Mucosa of descending colon (tissue), 3 donors: ENCODE results near the gene PYM1. TPM values are rescaled to one million over a fixed set of nuclear protein-coding genes. Genes with fewer than 3 reads are reported as not detected.

Source experiments
- ATAC-seq: fragments of 200-7000 bp; cut with Tn5 transposase; one replicate; pipeline ENCODE4 v1.9.1; 2020; ENCODE audit warnings: mild to moderate bottlenecking, moderate library complexity
- DNase-seq, 3 donors: peaks; one replicate each; pipeline ENCODE4 v3.0.0-alpha.2; 2020
- H3K36me3 ChIP-seq: fragments of 200-600 bp; one replicate; pipeline ENCODE4 v1.8.0; 2021; ENCODE audit warnings: low read depth, mild to moderate bottlenecking
- H3K4me1 ChIP-seq: fragments of 200-600 bp; one replicate; pipeline ENCODE4 v1.8.0; 2021; ENCODE audit warnings: low read depth, mild to moderate bottlenecking
- H3K4me3 ChIP-seq: fragments of 200-600 bp; one replicate; pipeline ENCODE4 v1.8.0; 2021; ENCODE audit warnings: mild to moderate bottlenecking
- H3K9me3 ChIP-seq: fragments of 200-600 bp; one replicate; pipeline ENCODE4 v1.8.0; 2021; ENCODE audit warnings: mild to moderate bottlenecking
- CTCF ChIP-seq: fragments of 200-600 bp; IDR thresholded peaks from one replicate; pipeline ENCODE4 v1.8.0; 2022; ENCODE audit warnings: antibody characterized with exemption, mild to moderate bottlenecking
- intact Hi-C, 2 donors: fragments of 100-400 bp; cut with DNase I in 1 of 2; cut with micrococcal nuclease in 1 of 2; formaldehyde crosslinking; loops; one replicate each; pipeline versions ENCODE4 v1.11.0 to v1.11.1; 2022; cut with DNase I, micrococcal nuclease
- total RNA-seq, 3 donors: library from RNA; stranded (reverse); fragmentation: NEBNext Ultra II Directional in 2 of 3; extraction: Animal tissue kit (Norgen Biotek cat#: 25700) in 2 of 3; gene quantifications; one replicate each; pipeline versions ENCODE4 v1.2.1 to v1.2.4, GENCODE V29; 2021 to 2023
- donor health status: DM: no; HTN: no; CAD: no; lungs with moderate emphysema.
- donor health status: DM: no; HTN: no; CAD: no.
- donor health status: DM: no; HTN: yes; CAD: no.

Gene PYM1
- total RNA-seq, 3 donors from 2014 or later = 29.7 to 48.8 (median 45.7) TPM

DNA sequence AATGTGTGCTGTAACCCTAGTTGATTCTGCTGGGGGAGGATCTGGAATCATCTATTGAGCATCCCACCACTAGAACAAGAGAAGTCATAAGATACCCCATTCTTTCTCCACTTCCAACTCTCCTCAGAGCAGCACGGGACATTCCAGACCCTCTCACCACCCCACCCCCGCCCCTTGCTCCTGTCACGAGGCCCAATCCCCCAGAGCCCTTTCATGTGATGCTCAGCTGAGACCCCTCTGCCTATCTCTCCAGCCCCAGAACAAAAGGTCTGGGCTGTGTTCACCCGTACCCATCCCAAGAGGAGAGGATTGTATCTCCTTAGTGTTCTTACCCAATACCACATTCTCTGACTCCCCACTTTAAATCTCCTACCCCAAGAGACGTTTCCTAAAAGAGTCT lies 37.5 kb upstream of the PYM1 start:
- ATAC-seq (no peak), DNase-seq (no peak)
- Histone ChIP-seq H3K4me3 (no peak overlapping the region), H3K36me3 (no peaks in the 10 kb centered on the region), H3K4me1 (peaks cover 5% of the 10 kb centered on the region), H3K9me3 (no peaks in the 10 kb centered on the region)
- intact Hi-C loops = no loop called here
- TF ChIP-seq CTCF = no peak

DNA sequence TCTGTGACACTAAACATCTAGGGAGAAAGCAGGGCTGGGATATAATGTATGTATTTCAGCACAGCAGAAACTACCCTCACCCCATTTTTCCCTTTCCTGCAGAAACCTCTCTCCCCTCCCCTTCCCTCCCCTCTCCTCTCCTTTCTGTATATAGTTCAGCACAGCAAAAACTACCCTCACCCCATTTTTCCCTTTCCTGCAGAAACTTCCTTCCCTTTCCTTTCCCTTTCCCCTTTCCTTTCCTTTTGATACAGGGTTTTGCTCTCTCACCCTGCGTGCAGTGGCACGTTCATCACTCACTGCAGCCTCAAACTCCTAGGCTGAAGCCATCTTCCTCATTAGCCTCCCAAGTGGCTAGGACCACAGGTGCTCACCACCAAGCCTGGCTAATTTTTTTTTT lies 36.1 kb upstream of the PYM1 start:
- Histone ChIP-seq H3K9me3 (no peaks in the 10 kb centered on the region), H3K4me3 (no peak overlapping the region), H3K36me3 (no peaks in the 10 kb centered on the region), H3K4me1 (peaks cover 5% of the 10 kb centered on the region)
- no peak for TF ChIP-seq CTCF
- DNase-seq = no peak
- ATAC-seq = no peak
- intact Hi-C loops = no loop called here

DNA sequence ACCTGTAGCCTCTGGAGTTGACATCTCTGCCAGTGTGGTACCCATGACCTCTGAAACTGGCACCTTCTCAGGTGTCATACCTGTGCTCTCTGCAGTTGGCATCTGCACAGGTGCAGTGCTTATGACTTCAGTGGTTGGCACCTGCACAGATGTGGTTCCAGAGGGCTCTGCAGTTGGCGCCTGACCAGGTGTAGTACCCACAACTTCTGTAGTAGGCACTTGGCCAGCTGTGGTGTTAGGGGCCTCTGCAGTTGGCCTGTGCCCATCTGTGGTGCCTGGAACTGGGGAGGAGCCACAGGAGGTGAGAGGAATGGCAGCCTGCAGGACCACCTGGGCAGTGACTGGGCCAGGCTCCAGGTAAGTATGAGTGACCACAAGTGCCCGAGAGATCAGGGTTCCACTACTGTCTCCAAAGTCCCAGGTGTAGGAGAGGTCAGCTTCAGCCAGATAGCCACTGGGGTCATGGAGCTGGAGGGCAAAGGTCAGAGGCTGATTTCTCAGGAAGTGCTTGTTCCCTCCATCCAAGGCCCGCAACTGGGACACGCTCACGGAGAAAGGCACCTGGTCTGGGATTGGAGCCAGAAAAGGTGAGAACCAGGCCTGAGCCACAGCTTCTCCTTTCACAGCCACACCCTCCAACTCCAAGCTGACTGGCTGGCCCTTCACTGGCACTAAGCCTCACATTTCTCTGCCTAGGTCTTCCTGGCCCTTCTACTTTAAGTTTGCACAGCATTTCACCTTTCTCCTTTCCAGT lies 29.6 kb upstream of the PYM1 start:
- DNase-seq (peak in 2 of 3 donors; percentile 55 to 73), ATAC-seq (peak; percentile 86)
- intact Hi-C loops = no loop called here
- no peak for TF ChIP-seq CTCF
- Histone ChIP-seq H3K36me3 (no peaks in the 10 kb centered on the region), H3K4me1 (peaks cover 4% of the 10 kb centered on the region), H3K9me3 (no peaks in the 10 kb centered on the region), H3K4me3 (no peak overlapping the region)

DNA sequence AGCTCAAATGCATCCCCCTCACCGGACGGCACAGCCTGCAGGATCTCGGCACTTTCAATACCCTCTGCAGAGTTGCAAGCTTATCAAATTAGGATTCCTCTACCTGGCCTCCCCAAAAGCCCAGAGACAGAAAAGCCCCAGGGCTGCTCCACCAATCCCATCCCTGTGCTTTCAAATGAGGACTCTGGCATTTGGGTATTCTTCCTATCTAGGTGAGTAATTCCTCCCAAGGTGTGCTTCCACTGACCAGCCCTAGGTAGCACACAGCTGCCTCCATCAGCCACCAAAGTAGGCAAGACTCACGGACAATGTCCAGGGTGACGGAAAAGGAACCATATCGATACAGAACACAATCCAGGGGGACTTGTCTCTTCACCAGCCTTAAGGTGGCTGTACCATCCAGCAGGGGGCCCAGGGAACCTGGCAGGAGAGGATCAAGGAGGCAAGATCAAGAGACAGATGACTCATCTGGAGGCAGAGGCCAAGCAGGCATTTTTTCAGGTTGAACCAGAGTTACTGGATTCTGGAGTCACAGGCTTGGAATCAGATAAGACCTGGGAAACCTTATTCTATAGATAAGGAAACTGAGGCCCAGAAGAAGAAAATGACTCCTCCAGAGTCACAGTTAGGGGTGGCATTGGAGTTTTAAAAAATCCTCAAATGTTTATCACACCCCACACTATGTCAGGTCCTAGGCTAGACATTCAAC lies 28.3 kb upstream of the PYM1 start:
- peaks cover 4% of the 10 kb centered on the region for H3K4me1 ChIP-seq
- H3K9me3 ChIP-seq = no peaks in the 10 kb centered on the region
- no peak for TF ChIP-seq CTCF
- DNase-seq = peak in 1 of 3 donors; percentile 39
- H3K4me3 ChIP-seq = no peak overlapping the region
- peak; percentile 65 for ATAC-seq
- intact Hi-C loops = no loop called here
- peaks cover 6% of the 10 kb centered on the region for H3K36me3 ChIP-seq

DNA sequence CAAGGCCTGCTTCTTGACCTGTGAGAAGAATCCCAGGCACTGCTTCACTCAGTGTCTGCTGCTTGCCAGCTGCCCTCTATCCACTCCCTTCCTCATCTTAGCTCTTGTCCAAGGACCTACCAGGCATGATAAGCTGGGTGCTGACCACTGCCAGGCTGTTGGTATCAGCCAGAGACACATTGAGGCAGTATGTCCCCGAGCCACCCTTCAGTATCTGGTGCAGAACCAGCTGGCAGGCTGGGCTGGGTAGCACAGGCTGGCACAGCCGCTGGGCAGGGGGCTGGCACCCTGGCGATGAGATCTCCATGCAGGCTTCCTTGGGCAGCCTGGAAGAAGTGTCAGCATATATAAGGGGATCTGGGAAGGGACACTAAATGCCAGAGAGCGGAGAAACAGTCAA lies 27.6 kb upstream of the PYM1 start:
- no peak for ATAC-seq
- TF ChIP-seq CTCF = no peak
- peaks cover 6% of the 10 kb centered on the region for H3K36me3 ChIP-seq

More for the DNA sequence above, 27.6 kb upstream of the PYM1 start:
- H3K4me1 ChIP-seq = peaks cover 4% of the 10 kb centered on the region
- H3K9me3 ChIP-seq = no peaks in the 10 kb centered on the region
- intact Hi-C loops = no loop called here
- no peak overlapping the region for H3K4me3 ChIP-seq
- no peak for DNase-seq
